ENCODE results near the gene LTO1.

- TF ChIP-seq EZH2 (IDR thresholded peaks at IDR 0.05; ENCODE audit: low read length, unreplicated experiment) (no peak), CTCF (conservative IDR thresholded peaks at IDR 0.05; ENCODE audit: low read depth, low read length) (no peak)
Observed at GRCh38 chr11:69698362-69698761, 23.2 kb upstream of the LTO1 start.

All from PC-3 (cell line).